Measurements from ENCODE around the gene TCFL5.
"Not testable (repeated sequence)": the region's sequence is repeated elsewhere in the genome, so short reads cannot be mapped to it uniquely, and the experiment has no call there.

TCFL5 gene

GRCh38 chr20:62879275-62880146 is 17.9 kb upstream of the TCFL5 start:
- no peak for DNase-seq

- no peak for DNase-seq
These were observed 16.8 kb upstream of the TCFL5 start for GRCh38 chr20:62878244-62879038.

DNA sequence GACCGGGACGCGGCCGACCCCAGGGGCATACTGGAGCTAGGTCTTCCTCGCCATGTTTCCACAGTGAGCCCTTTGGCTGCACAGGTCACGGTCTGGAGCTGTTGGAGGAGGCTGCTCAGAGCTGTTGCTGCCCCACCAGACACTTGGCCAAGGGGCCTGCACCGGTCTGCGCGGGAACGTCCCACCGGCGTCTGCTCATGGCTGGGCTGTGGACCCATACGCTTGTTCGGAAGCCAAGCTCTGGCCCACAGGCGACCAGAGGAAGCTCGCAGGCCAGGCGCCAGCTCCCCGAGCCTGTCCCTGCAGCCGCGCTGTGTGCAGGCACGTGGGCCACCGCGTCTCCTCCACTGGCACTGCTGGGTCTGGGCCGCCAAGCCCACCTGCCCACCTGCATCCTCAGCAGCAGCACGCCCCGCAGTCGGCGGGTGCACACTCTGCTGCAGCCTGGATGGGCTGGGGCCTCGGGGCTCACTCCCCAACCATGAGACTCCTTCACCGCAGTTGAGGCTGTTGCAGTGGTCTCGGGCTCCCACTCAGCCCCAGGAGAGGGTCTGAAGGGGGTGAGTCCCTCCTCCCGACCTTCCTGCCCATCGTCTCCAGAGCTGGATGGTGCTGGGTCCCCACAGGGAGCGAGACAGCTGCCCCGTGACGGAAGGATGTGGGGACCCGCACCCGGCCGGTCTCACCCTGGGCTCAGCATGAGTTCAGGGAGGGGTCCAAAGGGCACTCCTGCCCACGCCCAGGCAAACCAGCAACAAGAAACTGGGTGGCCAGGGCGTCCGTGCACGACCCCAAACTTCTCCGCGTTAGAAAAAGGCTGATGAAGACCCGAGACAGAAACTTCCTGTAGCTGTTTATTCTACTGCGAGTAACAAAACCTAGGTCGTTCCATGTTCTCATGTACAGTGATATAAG is 15.5 kb upstream of the TCFL5 start:
- no peak for DNase-seq

GRCh38 chr20:62876501-62876901 is 14.9 kb upstream of the TCFL5 start:
- no peak for DNase-seq

GRCh38 chr20:62875419-62876361 is 14.1 kb upstream of the TCFL5 start:
- DNase-seq = peak; percentile 37

GRCh38 chr20:62874964-62875344 is 13.3 kb upstream of the TCFL5 start:
- no peak for DNase-seq

- not testable (repeated sequence) for DNase-seq
These were observed 12.0 kb upstream of the TCFL5 start for GRCh38 chr20:62873681-62874031.

GRCh38 chr20:62873280-62873679 is 11.7 kb upstream of the TCFL5 start:
- DNase-seq = no peak

DNA sequence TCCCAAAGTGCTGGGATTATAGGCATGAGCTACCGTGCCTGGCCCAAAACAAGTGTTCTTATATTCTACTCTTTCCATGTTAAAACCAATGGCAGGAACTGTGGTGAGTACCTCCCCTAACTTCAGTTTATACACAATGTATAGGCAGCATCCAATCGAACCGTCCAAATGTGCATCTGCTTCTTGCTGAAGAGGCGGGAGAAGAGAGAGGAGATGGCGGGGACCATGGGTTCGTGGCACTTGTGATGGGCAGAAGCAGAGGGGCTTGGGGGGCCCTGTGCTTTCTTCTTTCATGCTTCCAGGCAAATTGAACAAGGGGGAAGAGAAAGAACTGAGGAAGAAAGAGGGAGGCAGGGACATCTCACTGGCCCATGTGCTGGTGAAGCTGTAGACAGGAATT is 11.2 kb upstream of the TCFL5 start:
- no peak for DNase-seq

- no peak for DNase-seq
These were observed 10.7 kb upstream of the TCFL5 start for GRCh38 chr20:62872184-62872847.

DNA sequence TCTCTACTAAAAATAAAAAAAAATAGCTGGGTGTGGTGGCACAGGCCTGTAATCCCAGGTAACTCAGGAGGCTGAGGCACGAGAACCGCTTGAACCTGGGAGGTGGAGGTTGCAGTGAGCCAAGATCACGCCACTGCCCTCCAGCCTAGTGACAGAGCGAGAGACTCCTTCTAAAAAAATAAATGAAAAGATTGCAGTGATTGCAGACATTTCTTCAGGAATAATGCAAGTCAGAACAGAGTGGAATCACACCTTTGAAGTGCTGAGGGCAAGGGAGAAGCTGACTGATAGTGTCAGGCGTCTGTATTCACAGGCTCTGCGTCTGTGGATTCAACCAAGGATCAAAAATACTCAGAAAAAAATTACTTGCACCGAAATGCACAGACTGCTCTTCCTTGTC is 2.6 kb upstream of the TCFL5 start:
- DNase-seq = no peak

DNA sequence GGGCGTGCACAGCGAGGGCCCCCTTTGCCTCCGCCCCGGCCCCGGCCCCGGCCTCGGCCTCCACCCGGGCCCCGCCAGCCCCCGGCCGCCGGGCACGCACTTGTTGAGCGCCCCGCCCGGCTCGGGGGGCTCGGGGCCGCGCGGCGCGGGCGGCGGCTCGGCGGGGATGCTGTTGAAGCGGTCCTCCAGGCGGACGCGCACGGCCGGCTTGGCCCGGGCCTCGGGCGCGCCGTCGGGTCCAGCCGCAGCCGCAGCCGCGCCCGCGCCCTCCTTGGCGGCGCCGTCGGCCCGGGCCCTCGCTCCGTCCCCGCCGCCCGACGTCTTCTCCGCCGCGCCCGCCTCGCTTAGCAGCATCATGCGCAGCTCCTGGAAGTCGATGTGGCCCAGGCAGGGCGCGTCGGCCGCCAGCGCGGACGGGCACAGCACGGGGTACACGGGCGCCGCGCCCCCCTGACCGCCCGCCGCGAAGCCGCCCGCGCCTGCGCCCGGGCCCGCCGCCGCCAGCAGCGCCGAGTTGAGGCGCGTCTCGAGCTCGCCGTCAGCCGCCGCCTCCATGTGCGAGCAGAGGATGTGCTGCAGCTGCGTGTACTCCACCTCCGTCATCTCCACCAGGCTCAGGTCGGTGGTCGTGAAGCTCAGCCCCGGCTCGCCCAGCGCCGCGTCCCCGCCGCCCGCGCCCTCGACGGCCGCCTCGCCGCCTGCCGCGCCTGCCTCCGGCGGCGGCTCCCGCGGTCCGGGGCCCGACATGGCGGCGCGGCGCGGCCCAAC is 514 bp downstream of the TCFL5 start:
- no peak for DNase-seq

- no peak for DNase-seq
These were observed 1.2 kb downstream of the TCFL5 start for GRCh38 chr20:62860391-62860923.

- DNase-seq = no peak
These were observed 1.9 kb downstream of the TCFL5 start for GRCh38 chr20:62859721-62860120.

GRCh38 chr20:62858058-62858830 is 3.4 kb downstream of the TCFL5 start:
- no peak for DNase-seq

- DNase-seq = no peak
These were observed 4.5 kb downstream of the TCFL5 start for GRCh38 chr20:62856931-62857619.

DNA sequence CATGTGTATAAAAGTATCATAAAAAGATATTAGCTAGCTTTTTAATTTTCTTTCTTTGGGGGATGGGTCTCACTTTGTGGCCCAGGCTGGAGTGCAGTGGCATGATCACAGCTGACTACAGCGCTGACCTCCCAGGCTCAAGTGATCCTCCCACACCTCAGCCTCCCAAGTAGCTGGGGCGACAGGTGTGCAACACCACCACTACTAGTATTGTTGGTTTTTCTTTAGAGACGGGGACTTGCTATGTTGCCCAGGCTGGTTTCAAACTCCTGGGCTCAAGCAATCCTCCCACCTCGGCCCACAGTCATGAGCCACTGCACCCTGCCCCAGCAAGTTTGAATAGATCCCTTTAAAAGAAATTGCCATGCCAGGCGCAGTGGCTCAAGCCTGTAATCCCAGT is 6.5 kb downstream of the TCFL5 start:
- DNase-seq = no peak

- DNase-seq = no peak
These were observed 7.5 kb downstream of the TCFL5 start for GRCh38 chr20:62854121-62854520.

DNA sequence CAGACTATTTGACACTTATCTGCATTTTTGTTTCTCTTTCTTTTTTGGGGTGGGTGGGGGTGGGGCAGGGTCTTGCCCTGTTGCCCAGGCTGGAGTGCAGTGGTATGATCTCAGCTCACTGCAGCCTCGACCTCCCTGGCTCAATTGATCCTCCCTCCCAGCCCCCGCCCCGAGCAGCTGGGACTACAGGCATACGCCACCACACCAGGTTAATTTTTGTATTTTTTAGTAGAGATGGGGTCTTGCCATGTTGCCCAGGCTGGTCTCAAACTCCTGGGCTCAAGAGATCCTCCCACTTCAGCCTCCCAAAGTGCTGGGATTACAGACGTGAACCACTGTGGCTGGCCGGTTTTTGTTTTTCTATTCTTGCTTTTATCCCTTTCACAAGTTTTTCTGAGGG is 8.3 kb downstream of the TCFL5 start:
- DNase-seq = not testable (repeated sequence)

All from NCI-H2029 treated with DMSO at 0.1 percent for 48 hours (cell line).